K562 (cell line): Measurements from ENCODE around the gene NUDT14. TPM values are rescaled to one million over a fixed set of nuclear protein-coding genes. Genes with fewer than 3 reads are reported as not detected.

Experiments used
- ATAC-seq: fragments of 200-7000 bp; cut with Tn5 transposase; 3 replicates; pipeline ENCODE4 v1.9.1; 2020; ENCODE audit warnings: moderate library complexity
- BruUV-seq: library from RNA; stranded (reverse); fragments of 400-500 nt; replicated peaks from 2 replicates; lab custom pipeline; 2021; lab: Mats Ljungman, UMichigan
- CTCF ChIA-PET: fragments of 300-600 bp; formaldehyde crosslinking; extraction: SDS; loops from one replicate; lab custom pipeline; 2021; ENCODE audit warnings: low intra/inter-chr PET ratio; lab: Yijun Ruan, JAX
- POLR2A ChIA-PET: fragments of 300-600, 350-650 bp; sonication (Branson Sonifier 250); formaldehyde crosslinking; extraction: SDS; loops from one replicate; lab custom pipeline; 2021; ENCODE audit warnings: antibody characterized with exemption, inconsistent platforms; lab: Yijun Ruan, JAX
- DNase-seq, 4 experiments: peaks; one replicate each; pipeline versions ENCODE4 v3.0.0 to v3.0.0-alpha.2; 2011 to 2018; ENCODE audit warnings: low spot score in 3 of 4, mixed read lengths in 3 of 4; ENCODE audit errors: extremely low read depth in 1 of 4
- FAIRE-seq: peaks from 2 replicates; lab custom pipeline; 2011; peaks lifted over from hg19 to GRCh38; lab: Jason Lieb, UNC
- H2AFZ ChIP-seq: 2 replicates; pipeline ENCODE4 v1.6.0; 2011; ENCODE audit warnings: low read depth, low read length, control low read depth, inconsistent platforms
- H3K27ac ChIP-seq: fragments of 200-600 bp; 3 replicates; pipeline ENCODE4 v1.8.0; 2011; ENCODE audit warnings: low read depth, mild to moderate bottlenecking, control low read depth, inconsistent platforms, low read length, moderate library complexity, mixed read lengths; ENCODE audit errors: extremely low read depth
- H3K27me3 ChIP-seq, 2 experiments: fragments of 300-600 bp in 1 of 2; 2 replicates in 1 of 2; 3 replicates in 1 of 2; pipeline versions ENCODE4 v1.6.0 to v1.8.0; 2011; ENCODE audit warnings: inconsistent platforms in 2 of 2, low read length in 2 of 2, mild to moderate bottlenecking in 1 of 2, mixed read lengths in 1 of 2, moderate library complexity in 1 of 2; ENCODE audit not compliant: control insufficient read depth in 2 of 2, insufficient read depth in 2 of 2
- H3K36me3 ChIP-seq: fragments of 300-600 bp; 3 replicates; pipeline ENCODE4 v1.8.0; 2011; ENCODE audit warnings: mild to moderate bottlenecking, low read length, inconsistent platforms; ENCODE audit not compliant: control insufficient read depth, insufficient read depth
- H3K4me1 ChIP-seq, 2 experiments: fragments of 200-600 bp in 1 of 2; replicated peaks in 1 of 2; 2 replicates in 1 of 2; 3 replicates in 1 of 2; pipeline versions ENCODE4 v1.5.1 to v1.8.0; 2011; ENCODE audit warnings: inconsistent platforms in 2 of 2, low read length in 2 of 2, mild to moderate bottlenecking in 1 of 2, mixed read lengths in 1 of 2, moderate library complexity in 1 of 2; ENCODE audit not compliant: control insufficient read depth in 2 of 2, insufficient read depth in 2 of 2
- H3K4me2 ChIP-seq: 2 replicates; pipeline ENCODE4 v1.6.1; 2011; ENCODE audit warnings: low read length, control low read depth, inconsistent platforms, mixed read lengths; ENCODE audit not compliant: insufficient read depth
- H3K4me3 ChIP-seq: fragments of 200-600 bp; sonication (generic), shearing (Covaris generic); 2 replicates; pipeline ENCODE4 v1.5.1; 2016; ENCODE audit warnings: control low read depth, inconsistent platforms
- H3K79me2 ChIP-seq: fragments of 200-600 bp; 3 replicates; pipeline ENCODE4 v1.8.0; 2011; ENCODE audit warnings: low read length, inconsistent platforms; ENCODE audit not compliant: control insufficient read depth, insufficient read depth
- H3K9ac ChIP-seq, 2 experiments: 2 replicates each; pipeline versions ENCODE4 v1.6.0 to v1.6.1; 2011; ENCODE audit warnings: low read depth in 2 of 2, low read length in 2 of 2, control low read depth in 1 of 2, inconsistent platforms in 1 of 2, mild to moderate bottlenecking in 1 of 2, mixed read lengths in 1 of 2; ENCODE audit not compliant: insufficient read depth in 1 of 2
- H3K9me1 ChIP-seq: one replicate; pipeline ENCODE4 v1.6.0; 2011; ENCODE audit warnings: inconsistent platforms, mild to moderate bottlenecking, low read length, moderate library complexity; ENCODE audit not compliant: control insufficient read depth, insufficient read depth
- H3K9me3 ChIP-seq: replicated peaks from 2 replicates; pipeline ENCODE4 v1.5.1; 2011; ENCODE audit warnings: low read depth, low read length, inconsistent platforms; ENCODE audit not compliant: control insufficient read depth, insufficient read depth
- H4K20me1 ChIP-seq: replicated peaks from 2 replicates; pipeline ENCODE4 v1.6.1; 2011; ENCODE audit warnings: low read length, inconsistent platforms, mixed read lengths; ENCODE audit not compliant: control insufficient read depth, insufficient read depth
- BRCA1 ChIP-seq, 2 experiments: fragments of 450-650 bp in 1 of 2; sonication (generic) in 1 of 2; formaldehyde crosslinking in 1 of 2; IDR thresholded peaks; 2 replicates each; pipeline versions ENCODE4 v1.5.0 to v1.6.1; 2017 to 2020; ENCODE audit warnings: mild to moderate bottlenecking in 1 of 2, missing genetic modification reagents in 1 of 2
- CBX2 ChIP-seq: fragments of 200-600 bp; sonication (generic); IDR thresholded peaks from one replicate; pipeline ENCODE4 v1.6.1; 2012; ENCODE audit warnings: mild to moderate bottlenecking, low read length, inconsistent platforms; ENCODE audit not compliant: insufficient read depth, poor library complexity, severe bottlenecking
- CHD2 ChIP-seq: IDR thresholded peaks from 2 replicates; pipeline ENCODE4 v1.6.1; 2011; ENCODE audit warnings: low read depth, low read length
- FIP1L1 ChIP-seq: fragments of 200-400 bp; formaldehyde crosslinking; IDR thresholded peaks from 2 replicates; pipeline ENCODE4 v1.6.1; 2018; ENCODE audit warnings: mild to moderate bottlenecking, low read depth, low read length; ENCODE audit not compliant: poor library complexity, severe bottlenecking
- NRF1 ChIP-seq, 2 experiments: fragments of 450-650 bp; IDR thresholded peaks in 1 of 2; conservative IDR thresholded peaks in 1 of 2; 2 replicates each; pipeline ENCODE4 v1.6.1; 2014; ENCODE audit warnings: mild to moderate bottlenecking in 2 of 2
- PHB ChIP-seq: fragments of 250-450 bp; sonication (Bioruptor Pico); IDR thresholded peaks from 2 replicates; pipeline ENCODE4 v1.5.0; 2021
- POLR2A ChIP-seq: fragments of 450-650 bp; conservative IDR thresholded peaks from 2 replicates; pipeline ENCODE4 v1.6.1; 2016
- SMARCB1 ChIP-seq: IDR thresholded peaks from 2 replicates; pipeline ENCODE4 v1.6.1; 2011; ENCODE audit warnings: improper control_type of control experiment, low read depth; ENCODE audit not compliant: insufficient read length
- TAF15 ChIP-seq: fragments of 200-400 bp; formaldehyde crosslinking; IDR thresholded peaks from 2 replicates; pipeline ENCODE4 v1.6.1; 2017; ENCODE audit warnings: mild to moderate bottlenecking, low read depth, low read length, moderate library complexity
- TCFL5 ChIP-seq: fragments of 250-450 bp; sonication (Bioruptor Pico); conservative IDR thresholded peaks from 2 replicates; pipeline ENCODE4 v1.6.1; 2021; ENCODE audit warnings: mild to moderate bottlenecking, moderate library complexity, matching md5 sums
- TEAD2 ChIP-seq: fragments of 450-650 bp; IDR thresholded peaks from 2 replicates; pipeline ENCODE4 v1.6.1; 2016; ENCODE audit warnings: missing genetic modification characterization, control low read depth, missing compliant biosample characterization
- ZNF217 ChIP-seq: sonication (generic); formaldehyde crosslinking; IDR thresholded peaks from 2 replicates; pipeline ENCODE4 v1.8.0; 2022; ENCODE audit warnings: mild to moderate bottlenecking, missing genetic modification reagents
- ZNF699 ChIP-seq: fragments of 250-450 bp; sonication (Bioruptor Pico); IDR thresholded peaks from 2 replicates; pipeline ENCODE4 v1.8.0; 2021; ENCODE audit warnings: mild to moderate bottlenecking, moderate library complexity; ENCODE audit not compliant: insufficient replicate concordance
- WGBS: fragments of 100-300 bp; shearing (Covaris generic); methylation state at CpG from one replicate; pipeline ENCODE4 v1.1.6; 2016; ENCODE audit warnings: low coverage, mixed read lengths; ENCODE audit not compliant: insufficient coverage; ENCODE audit errors: missing lambda C conversion rate; 5-methylcytosine and 5-hydroxymethylcytosine counted together
- in situ Hi-C: fragments of 300-500 bp; cut with MboI; formaldehyde crosslinking; loops from 4 replicates; pipeline ENCODE4 v1.15.0; 2018; ENCODE audit warnings: inconsistent platforms, mixed read lengths
- intact Hi-C: fragments of 100-400 bp; cut with micrococcal nuclease; formaldehyde crosslinking; loops from 2 replicates; pipeline ENCODE4 v1.14.2; 2022
- polyA plus RNA-seq, 8 experiments: library from polyadenylated mRNA; depleted of rRNA in 4 of 8; stranded (reverse) in 5 of 8; unstranded in 3 of 8; fragments of >200 nt; fragmentation: Nextera tagmentation in 2 of 8; fragmentation: Illumina TruSeq in 1 of 8; extraction: Ambion mirVana in 2 of 8; extraction: Trizol in 1 of 8; gene quantifications; 2 replicates each; pipeline versions ENCODE4 v1.2.1 to v1.2.3, GENCODE V29; 2011 to 2014; ENCODE audit warnings: inconsistent platforms in 1 of 8, missing spikeins in 1 of 8
- total RNA-seq, 7 experiments: library from RNA; depleted of rRNA in 6 of 7; stranded (reverse); fragments of >200 nt in 6 of 7; fragmentation: Illumina TruSeq in 2 of 7; extraction: Trizol in 2 of 7; gene quantifications; 2 replicates each; pipeline versions ENCODE4 v1.2.1 to v1.2.3, GENCODE V29; 2011 to 2021; ENCODE audit warnings: low replicate concordance in 1 of 7
- TF ChIP-seq, protein P1 (sequence below), 2 experiments: IDR thresholded peaks; 2 replicates each; pipeline ENCODE4 v1.6.1; 2011; ENCODE audit warnings: borderline replicate concordance in 1 of 2, control low read depth in 1 of 2, low read depth in 1 of 2, low read length in 1 of 2, mild to moderate bottlenecking in 1 of 2, mixed read lengths in 1 of 2, moderate library complexity in 1 of 2; ENCODE audit not compliant: insufficient read depth in 1 of 2, insufficient read length in 1 of 2, poor library complexity in 1 of 2, severe bottlenecking in 1 of 2; ENCODE audit errors: extremely low read depth in 1 of 2
- TF ChIP-seq, protein P2 (sequence below): fragments of 250-450 bp; sonication (Bioruptor Pico); IDR thresholded peaks from 2 replicates; pipeline ENCODE4 v1.8.0; 2022; ENCODE audit warnings: moderate library complexity, mild to moderate bottlenecking, inconsistent platforms

NUDT14 gene
- total and polyA plus RNA-seq, 9 of the 15 experiments (the other 6 are each of a cell fraction or from before 2014, with no cell fraction given), result 0.14 to 16.3 (median 8.2) TPM

DNA sequence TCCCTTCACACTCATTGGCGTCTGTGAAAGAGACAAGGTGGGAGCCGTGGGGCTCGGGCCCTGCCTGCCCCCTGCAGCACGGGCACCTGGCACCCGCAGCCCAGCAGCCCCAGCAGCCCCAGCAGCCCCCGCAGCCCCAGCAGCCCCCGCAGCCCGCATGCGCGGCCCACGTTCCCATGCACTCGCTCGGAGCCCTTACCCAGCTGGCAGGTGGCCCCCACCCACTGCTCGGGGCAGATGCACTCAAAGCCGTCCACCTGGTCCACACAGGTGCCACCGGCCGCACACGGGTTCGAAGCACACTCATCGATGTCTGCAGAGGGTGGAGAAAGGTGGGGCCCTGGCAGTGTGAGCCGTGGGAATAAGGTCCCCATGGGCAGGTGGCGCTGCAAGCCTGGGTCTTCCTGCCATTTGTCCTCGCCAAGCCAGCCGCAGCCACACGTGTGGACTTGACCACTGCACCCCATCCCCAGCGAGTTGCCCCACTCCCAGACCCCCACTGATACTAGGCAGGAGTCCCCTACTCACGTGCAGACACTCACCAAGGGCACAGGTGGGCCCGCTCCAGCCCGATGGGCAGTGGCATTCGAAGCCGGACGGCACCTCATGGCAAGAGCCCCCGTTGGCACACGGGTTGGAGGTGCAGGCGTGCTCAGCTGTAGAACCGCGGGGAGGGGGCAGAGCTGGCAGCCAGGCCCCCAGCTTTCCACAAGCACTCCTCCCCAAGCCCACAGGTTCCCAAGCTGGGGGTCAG, 29.9 kb downstream of the NUDT14 start:
- intact Hi-C loops (no loop called here), in situ Hi-C loops (no loop called here)
- H3K9me1 ChIP-seq, result no peaks in the 10 kb centered on the region
- DNase-seq (no peak), ATAC-seq (no peak), FAIRE-seq (no peak)
- 95% methylated on average over 16 of the region's 37 CpGs for WGBS
- peaks cover 0 to 18% of the 10 kb centered on the region in 2 experiments; a peak in 2 of 5 replicates for H3K4me1 ChIP-seq
- H3K79me2 ChIP-seq, result no peaks in the 10 kb centered on the region
- no peaks in the 10 kb centered on the region for H4K20me1 ChIP-seq
- H3K9me3 ChIP-seq, result no peaks in the 10 kb centered on the region
- H3K9ac ChIP-seq, result no peak overlapping the region
- ChIA-PET CTCF (no interaction called here), POLR2A (no interaction called here)
- H3K4me2 ChIP-seq, result no peak overlapping the region
- no peaks in the 10 kb centered on the region for H3K27me3 ChIP-seq
- peaks cover 22% of the 10 kb centered on the region; the same call in 1 of the 3 replicates for H3K36me3 ChIP-seq
- H2AFZ ChIP-seq, result no peak overlapping the region
- no peak overlapping the region for H3K27ac ChIP-seq
- BruUV-seq, result no TSS peak
- no peak overlapping the region for H3K4me3 ChIP-seq
- TF ChIP-seq TCFL5 (no peak), FIP1L1 (no peak), CHD2 (no peak), CBX2 (no peak), TAF15 (no peak), ZNF217 (CRISPR knock-in tag) (no peak), TEAD2 (tag) (no peak), ZNF699 (CRISPR knock-in tag) (no peak), BRCA1 (IDR thresholded peaks at IDR 0.05) (no peak), BRCA1 (CRISPR knock-in tag; IDR thresholded peaks at IDR 0.05) (no peak), PHB (CRISPR knock-in tag) (no peak), NRF1 (conservative IDR thresholded peaks at IDR 0.05 in 1 of 2, IDR thresholded peaks at IDR 0.05 in 1 of 2) (no peak), SMARCB1 (no peak), POLR2A (no peak)
- TF ChIP-seq, protein P1, sequence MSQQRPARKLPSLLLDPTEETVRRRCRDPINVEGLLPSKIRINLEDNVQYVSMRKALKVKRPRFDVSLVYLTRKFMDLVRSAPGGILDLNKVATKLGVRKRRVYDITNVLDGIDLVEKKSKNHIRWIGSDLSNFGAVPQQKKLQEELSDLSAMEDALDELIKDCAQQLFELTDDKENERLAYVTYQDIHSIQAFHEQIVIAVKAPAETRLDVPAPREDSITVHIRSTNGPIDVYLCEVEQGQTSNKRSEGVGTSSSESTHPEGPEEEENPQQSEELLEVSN (IDR thresholded peaks at IDR 0.05; ENCODE audit: borderline replicate concordance in 1 of 2, extremely low read depth in 1 of 2, insufficient read depth in 1 of 2, insufficient read length in 1 of 2, low read depth in 1 of 2, low read length in 1 of 2, poor library complexity in 1 of 2, severe bottlenecking in 1 of 2), result no peak
- TF ChIP-seq, protein P2, sequence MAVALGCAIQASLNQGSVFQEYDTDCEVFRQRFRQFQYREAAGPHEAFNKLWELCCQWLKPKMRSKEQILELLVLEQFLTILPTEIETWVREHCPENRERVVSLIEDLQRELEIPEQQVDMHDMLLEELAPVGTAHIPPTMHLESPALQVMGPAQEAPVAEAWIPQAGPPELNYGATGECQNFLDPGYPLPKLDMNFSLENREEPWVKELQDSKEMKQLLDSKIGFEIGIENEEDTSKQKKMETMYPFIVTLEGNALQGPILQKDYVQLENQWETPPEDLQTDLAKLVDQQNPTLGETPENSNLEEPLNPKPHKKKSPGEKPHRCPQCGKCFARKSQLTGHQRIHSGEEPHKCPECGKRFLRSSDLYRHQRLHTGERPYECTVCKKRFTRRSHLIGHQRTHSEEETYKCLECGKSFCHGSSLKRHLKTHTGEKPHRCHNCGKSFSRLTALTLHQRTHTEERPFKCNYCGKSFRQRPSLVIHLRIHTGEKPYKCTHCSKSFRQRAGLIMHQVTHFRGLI, result no peak
